Measurements from ENCODE around the gene NOX5.

- TF ChIP-seq, protein P1, sequence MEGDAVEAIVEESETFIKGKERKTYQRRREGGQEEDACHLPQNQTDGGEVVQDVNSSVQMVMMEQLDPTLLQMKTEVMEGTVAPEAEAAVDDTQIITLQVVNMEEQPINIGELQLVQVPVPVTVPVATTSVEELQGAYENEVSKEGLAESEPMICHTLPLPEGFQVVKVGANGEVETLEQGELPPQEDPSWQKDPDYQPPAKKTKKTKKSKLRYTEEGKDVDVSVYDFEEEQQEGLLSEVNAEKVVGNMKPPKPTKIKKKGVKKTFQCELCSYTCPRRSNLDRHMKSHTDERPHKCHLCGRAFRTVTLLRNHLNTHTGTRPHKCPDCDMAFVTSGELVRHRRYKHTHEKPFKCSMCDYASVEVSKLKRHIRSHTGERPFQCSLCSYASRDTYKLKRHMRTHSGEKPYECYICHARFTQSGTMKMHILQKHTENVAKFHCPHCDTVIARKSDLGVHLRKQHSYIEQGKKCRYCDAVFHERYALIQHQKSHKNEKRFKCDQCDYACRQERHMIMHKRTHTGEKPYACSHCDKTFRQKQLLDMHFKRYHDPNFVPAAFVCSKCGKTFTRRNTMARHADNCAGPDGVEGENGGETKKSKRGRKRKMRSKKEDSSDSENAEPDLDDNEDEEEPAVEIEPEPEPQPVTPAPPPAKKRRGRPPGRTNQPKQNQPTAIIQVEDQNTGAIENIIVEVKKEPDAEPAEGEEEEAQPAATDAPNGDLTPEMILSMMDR (conservative IDR thresholded peaks at IDR 0.05; ENCODE audit: low read depth, low read length), result no peak
- TF ChIP-seq EZH2 (IDR thresholded peaks at IDR 0.05; ENCODE audit: low read length, unreplicated experiment), result no peak
- no peak for TF ChIP-seq EZH2phosphoT487 (IDR thresholded peaks at IDR 0.05; ENCODE audit: borderline replicate concordance, low read length)
Observed at GRCh38 chr15:68986322-68986721, 28.2 kb upstream of the NOX5 start.

All from PC-3 (cell line).